DMS114 treated with DMSO at 0.1 percent for 48 hours (cell line): ENCODE results near the gene PLCB4.

Experiments
- DNase-seq: peaks from one replicate; lab custom pipeline; 2025; ENCODE audit not compliant: unreplicated experiment; lab: John Stamatoyannopoulos, UW

Gene PLCB4

DNA sequence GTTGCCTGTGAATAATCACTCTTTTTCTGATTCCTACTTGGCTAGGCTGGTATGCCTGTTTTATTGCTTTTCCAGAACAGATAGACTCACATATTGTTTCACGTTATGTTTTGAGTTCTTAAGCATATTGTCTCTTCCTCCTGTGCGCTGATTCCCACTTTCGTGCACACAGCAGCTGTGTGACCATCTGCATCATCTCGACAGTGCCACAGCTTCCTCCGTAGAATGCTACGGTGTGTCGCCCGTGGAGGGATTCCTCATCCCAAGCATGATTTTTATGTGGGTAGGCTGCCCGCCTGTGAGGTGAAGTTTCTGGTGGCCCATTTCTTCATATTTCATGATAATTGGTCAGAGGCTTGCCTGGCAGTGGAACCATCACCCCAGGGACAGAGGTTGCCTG is 31.8 kb downstream of the PLCB4 start:
- DNase-seq = no peak

DNA sequence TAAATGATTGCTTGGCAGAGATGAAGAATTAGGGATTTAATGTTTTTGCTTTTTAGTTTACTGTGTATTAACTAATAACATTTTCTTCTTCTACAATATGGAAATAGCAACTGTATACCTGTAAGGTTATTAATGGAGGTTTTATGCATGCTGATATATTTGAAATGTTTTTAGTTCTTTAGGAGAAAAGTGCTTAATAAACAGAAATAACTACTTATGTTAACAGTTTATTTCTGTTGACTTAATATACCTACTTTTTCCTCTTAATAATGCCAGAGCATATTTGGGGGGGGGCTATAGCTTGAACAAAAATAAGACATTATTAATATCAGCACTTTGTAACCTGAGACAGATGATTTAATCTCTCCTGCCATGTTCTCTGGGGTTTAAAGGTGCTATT is 33.6 kb downstream of the PLCB4 start:
- no peak for DNase-seq

GRCh38 chr20:9103955-9104354 is 35.1 kb downstream of the PLCB4 start:
- no peak for DNase-seq

DNA sequence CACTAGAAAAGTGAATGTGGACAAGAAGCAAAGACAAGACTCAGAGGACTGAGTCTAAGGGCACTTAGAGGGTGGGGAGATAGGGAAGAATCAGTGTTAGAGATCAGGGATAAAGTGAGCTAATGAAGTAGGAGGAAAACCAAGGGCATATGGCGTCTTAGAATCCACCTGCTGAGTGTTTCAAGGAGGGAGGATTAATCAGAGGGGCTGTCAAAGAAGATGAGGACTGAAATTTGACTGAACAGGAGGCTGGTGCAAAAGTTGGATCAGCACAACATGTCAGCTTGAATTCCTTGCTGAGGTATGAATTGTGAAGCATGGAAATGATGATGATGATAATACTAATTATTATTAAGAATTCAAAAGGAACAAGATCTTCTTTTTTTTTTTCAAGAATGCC is 39.4 kb downstream of the PLCB4 start:
- DNase-seq = no peak

DNA sequence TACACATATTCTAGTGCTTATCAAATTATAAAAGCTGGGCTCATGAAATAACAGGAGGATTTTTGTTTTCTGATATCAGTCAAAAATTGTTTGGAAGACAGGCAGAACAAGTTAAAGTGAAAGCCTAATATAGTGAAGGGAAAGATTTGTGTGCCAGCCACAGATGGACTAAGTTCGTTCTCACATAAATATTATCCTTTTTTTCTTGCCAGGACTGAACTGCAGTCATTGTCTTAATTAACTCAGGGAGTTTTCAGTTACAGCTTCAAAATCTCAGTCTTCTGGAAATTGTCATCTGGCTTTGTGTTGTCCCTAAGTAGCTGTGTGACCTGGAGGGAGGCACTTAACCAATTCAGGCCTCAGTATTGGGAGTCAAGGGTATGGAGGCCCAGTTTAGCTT is 40.7 kb downstream of the PLCB4 start:
- no peak for DNase-seq

DNA sequence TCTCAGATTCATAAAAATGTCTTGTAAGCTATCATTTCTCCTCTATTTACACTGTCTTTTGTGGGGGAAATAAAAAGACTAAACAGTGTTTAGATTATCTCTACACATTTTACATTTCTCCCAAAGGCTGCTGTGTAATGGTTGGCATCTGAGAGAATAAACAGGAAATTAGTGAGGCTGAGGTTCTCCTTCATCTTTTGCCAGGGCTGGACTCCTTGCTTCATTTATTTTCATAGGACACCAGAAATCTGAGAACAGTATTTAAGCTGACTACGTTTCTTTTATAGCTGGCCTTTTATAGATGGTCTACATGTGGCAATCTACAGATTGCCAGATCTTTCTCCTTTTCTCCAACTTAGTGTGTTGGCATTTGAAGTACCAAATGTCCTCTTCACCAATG is 41.5 kb downstream of the PLCB4 start:
- no peak for DNase-seq

GRCh38 chr20:9110916-9111432 is 42.1 kb downstream of the PLCB4 start:
- no peak for DNase-seq

GRCh38 chr20:9112541-9113515 is 43.9 kb downstream of the PLCB4 start:
- DNase-seq = no peak

- DNase-seq = no peak
Measured at GRCh38 chr20:9114709-9115108, 45.8 kb downstream of the PLCB4 start.

DNA sequence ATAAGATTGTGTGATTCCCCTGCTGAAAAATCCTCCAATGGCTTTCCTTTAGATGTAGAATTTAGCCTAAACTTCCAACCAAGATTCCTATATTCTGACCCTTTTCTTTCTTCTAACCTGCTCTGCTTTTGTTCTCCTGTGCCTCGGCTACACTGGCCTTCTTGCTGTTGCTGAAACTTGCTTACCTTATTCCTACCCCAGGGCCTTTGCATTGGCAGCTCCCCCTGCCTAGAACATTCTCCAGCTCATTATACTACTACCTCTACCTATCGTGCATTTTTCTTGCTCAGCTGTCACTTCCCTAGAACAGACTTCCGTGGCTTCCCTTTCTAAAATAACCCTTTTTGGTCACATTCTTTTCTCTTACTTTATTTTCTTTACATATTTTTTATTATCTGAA is 48.7 kb downstream of the PLCB4 start:
- DNase-seq = no peak

- no peak for DNase-seq
Measured at GRCh38 chr20:9119776-9120175, 50.9 kb downstream of the PLCB4 start.

DNA sequence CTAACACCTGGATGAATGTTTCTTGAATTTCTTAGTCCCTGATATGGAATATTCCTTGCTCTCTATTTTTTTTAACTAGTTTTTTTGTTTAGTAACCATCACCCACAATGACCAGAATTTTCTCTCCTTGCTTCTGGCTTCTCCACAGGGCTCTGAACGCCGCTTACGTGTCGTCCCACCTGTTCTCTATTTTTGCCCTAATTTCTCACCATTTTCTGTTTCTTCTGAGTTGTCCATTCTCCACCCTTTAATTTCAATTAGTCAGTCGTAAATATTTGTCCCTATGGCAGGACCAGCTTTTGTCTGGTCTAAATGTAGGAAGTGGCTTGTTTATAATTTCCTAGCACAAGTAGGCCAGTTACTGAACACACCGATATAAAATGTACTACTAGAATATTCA is 52.3 kb downstream of the PLCB4 start:
- no peak for DNase-seq

- no peak for DNase-seq
Measured at GRCh38 chr20:9122571-9122970, 53.7 kb downstream of the PLCB4 start.

DNA sequence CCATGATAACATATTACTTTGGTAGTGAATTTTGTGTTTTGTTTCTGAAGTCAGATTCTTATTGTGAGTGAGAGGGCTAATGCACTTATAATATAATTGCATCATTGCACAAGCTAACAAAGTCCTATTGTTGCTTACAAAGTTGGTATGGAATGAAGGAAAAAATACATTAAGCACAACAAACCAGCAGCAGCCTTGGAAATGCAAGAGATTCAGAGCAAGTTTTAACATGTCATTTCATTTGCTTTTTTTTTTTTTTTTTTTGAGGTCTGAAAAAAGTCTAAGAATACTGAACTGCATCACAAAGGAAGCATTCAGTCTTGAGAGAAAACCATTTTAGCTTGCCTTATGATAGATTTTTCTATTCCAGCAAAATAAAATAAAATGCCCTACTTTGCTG is 57.6 kb downstream of the PLCB4 start:
- no peak for DNase-seq

- DNase-seq = no peak
Measured at GRCh38 chr20:9128568-9128967, 59.7 kb downstream of the PLCB4 start.

DNA sequence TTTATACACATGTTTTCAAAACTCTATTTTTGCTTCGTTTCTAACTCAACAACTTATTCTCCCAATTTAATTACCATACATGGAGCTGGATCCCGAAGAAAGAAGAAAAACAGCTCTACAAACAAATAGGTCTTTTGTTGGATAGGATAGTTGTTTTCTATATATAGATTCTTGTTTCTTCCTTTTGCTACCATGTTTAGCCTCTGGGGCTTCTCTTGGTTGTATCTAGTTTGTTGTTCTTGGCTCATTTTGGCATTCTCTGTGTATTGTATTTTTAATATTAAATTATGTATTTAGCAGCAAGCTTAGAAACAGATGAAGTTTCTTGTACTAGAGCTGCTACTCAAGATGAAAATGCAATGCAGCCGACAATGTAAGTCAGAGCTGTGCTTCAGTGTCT is 60.9 kb downstream of the PLCB4 start:
- DNase-seq = no peak

DNA sequence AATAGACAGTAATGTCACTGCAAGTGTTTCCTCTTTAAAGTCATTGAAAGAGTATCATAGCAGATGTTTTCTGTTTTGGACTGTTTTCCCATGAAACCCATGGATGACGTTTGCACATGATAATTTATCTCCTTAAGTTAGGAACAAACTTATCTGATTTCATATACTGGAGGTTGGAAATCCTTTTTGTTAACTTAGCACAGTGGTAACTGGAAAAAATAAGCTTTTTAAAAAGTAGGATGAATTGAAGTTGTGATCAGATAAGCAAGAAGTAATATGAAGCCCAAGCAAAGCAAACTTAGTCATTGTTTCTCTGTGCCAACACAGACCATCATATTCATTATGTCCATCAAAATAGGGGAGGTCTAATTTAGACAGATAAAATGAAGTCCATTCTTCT is 61.6 kb downstream of the PLCB4 start:
- DNase-seq = no peak

DNA sequence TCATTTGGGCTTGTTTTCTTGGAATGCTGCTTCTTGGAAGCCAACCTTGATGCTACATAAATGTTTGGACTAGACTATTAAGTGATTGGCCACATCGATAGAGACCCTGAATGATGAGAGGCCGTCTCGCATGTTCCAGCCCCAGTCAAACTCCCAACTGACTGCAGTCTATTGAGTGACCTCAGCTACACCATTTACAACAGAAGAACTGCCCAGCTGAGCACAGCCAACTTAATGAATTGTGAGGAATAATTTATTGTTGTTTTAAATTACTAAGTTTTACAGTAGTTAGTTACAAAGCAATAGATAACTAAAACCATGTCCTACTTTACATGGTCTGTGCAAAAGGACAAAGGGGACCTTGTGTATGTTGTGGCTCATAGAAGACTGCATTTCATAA is 63.0 kb downstream of the PLCB4 start:
- DNase-seq = no peak

DNA sequence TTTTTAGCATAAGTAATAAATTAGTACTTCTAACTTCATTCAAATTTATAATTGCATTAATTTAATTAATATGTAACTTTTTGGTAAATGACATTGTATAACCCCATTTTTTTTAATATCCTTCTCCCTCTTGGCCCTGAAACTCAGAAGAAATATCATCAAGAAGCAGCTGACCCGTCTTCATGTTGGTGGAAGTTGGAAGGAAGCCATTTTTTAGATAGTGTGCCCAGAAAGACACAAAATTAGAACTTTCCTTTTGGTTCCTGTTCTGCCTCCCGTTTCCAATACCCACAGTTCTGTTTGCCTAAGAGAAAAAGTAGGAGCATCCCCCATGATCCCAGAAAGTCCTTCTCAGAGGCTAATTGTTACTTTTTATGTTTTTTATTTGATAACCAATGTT is 65.5 kb downstream of the PLCB4 start:
- DNase-seq = no peak

GRCh38 chr20:9136114-9136513 is 67.2 kb downstream of the PLCB4 start:
- no peak for DNase-seq

- DNase-seq = no peak
Measured at GRCh38 chr20:9137001-9137400, 68.1 kb downstream of the PLCB4 start.

DNA sequence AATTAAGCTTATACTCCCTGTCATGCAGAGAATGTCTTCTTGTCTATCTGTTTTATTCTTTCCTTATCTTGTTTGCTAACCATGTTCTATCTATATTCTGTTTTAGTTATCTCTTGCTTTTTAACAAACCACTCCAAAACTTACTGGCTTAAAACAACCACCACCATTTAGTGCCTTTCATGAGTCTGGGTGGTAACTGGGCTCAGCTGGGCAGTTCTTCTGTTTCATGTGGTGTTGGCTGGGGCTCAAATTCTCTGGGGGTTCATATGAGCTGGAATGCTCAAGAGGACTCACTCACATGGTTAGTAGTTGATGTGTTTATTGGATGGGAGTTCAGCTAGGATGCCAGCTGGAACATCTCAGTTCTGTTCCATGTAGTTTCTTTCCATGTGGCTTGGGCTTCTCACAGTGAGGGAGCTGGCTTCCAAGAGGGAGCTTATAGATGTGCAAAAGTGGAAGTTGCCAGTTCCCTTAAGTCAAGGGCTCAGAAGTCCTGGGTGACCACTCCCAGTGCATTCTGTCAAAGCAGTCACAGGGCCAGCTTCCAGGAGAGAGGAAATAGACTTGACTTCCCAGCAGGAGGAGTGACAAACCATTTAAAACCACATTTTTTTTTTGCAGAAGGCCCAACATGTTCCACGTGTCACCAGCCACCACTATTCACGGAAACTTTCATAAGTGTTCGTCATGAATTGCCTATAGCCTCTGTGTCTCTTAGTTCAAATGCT is 70.4 kb downstream of the PLCB4 start:
- DNase-seq = no peak
